AG09319 (cell line): ENCODE results near the gene F10.

ENCODE experiments used
- DNase-seq: peaks from one replicate; pipeline ENCODE4 v3.0.0-alpha.2; 2010; ENCODE audit warnings: low read depth; ENCODE audit errors: extremely low read depth
- TF ChIP-seq, protein P1 (sequence below): IDR thresholded peaks from 2 replicates; pipeline ENCODE4 v1.5.1; 2011; ENCODE audit warnings: low read depth, mild to moderate bottlenecking, inconsistent platforms, low read length, moderate library complexity

The F10 gene

DNA sequence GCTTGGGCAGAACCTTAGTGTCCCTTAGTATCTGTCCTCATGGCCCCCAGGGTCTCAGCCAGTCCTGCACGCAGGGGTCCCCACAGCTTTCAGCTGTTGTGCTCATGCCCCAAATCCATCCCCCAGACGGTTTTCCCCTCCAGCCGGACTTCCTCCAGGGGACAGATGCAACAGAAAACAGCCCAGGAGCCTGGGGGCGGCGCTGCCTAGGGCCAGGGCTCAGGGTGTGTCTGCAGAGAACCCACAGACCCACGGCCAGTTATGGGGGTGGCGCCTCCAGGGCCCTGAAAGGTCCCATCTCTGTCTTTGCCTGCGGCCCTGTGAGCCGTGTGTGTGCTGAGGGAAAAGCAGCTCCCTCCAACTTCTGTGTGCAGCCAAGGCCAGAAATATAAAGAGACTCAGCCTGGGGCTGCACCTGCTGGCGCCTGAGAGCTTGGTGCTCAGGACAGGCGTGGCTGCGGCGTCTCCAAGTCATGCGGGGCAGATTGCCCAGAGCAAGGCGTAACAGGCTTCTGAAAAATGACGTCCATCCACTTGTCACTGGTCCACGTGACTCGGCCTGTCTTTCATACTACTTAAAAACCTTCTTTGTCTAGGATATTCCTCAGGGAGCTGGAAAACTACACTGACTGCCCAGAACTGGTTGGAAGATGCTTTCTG, 39.1 kb upstream of the F10 start:
- TF ChIP-seq, protein P1, sequence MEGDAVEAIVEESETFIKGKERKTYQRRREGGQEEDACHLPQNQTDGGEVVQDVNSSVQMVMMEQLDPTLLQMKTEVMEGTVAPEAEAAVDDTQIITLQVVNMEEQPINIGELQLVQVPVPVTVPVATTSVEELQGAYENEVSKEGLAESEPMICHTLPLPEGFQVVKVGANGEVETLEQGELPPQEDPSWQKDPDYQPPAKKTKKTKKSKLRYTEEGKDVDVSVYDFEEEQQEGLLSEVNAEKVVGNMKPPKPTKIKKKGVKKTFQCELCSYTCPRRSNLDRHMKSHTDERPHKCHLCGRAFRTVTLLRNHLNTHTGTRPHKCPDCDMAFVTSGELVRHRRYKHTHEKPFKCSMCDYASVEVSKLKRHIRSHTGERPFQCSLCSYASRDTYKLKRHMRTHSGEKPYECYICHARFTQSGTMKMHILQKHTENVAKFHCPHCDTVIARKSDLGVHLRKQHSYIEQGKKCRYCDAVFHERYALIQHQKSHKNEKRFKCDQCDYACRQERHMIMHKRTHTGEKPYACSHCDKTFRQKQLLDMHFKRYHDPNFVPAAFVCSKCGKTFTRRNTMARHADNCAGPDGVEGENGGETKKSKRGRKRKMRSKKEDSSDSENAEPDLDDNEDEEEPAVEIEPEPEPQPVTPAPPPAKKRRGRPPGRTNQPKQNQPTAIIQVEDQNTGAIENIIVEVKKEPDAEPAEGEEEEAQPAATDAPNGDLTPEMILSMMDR = no peak
- DNase-seq = no peak

DNA sequence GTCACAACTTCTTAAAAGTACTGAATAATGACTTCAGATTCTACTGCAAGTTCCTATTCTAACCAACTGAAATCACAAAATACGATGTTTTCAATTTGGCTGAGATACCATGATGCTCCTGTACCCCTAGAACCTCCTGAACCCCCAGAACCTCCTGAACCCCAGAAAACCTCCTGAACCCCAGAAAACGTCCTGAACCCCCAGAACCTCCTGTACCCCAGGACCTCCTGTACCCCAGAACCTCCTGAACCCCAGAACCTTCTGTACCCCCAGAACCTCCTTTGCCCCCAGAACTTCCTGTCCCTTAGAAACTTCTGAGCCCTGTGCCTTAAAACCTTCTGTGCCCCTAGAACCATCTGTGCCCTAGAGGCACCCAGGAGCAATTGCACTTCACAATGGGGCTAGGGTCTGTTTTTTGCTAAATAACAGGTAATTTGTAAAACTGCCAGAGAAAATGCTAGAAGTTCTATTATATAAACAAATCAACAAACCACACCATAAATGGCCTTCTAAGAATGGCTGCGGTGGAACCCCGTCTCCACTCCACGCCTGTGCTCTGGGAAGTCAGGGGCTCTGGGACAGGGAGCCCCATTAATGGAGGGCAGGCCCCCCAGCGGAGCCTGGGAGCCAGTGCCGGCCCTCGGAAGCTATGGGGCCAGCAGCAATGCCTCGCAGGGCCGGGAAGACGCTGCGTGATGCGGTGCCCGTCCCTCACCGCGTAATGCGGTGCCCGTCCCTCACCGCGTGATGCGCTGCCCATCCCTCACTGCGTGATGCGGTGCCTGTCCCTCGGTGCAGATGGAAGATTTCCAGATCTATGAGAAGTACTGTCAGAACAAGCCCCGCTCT, 38.3 kb upstream of the F10 start:
- TF ChIP-seq, protein P1 = no peak
- DNase-seq = no peak

DNA sequence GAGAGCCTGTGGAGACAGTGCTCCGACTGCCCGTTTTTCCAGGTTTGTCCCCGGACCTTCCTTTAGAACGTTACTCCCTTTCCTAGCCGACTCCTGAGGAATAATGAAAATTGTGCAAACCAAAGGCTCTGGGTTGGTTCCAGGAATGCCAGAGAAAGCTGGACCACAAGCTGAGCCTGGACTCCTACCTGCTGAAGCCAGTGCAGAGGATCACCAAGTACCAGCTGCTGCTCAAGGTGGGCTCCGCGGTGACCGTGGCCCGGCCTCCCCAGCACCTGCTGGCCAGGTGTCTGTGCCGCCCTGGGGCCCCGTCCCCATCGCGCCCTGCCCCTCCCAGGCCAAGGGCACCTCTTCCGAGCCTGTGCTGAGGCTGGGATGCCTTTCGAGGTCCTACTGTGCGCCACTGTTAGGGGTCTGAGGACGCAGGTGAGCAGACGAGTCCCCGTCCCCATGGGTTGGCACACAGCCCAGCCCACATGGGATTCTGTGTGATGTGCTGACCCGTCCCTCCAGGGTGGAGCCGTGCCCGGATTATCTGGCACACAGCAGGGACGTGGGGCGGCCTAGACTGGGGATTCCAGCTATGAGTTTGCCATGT, 37.6 kb upstream of the F10 start:
- TF ChIP-seq, protein P1 = no peak
- no peak for DNase-seq

DNA sequence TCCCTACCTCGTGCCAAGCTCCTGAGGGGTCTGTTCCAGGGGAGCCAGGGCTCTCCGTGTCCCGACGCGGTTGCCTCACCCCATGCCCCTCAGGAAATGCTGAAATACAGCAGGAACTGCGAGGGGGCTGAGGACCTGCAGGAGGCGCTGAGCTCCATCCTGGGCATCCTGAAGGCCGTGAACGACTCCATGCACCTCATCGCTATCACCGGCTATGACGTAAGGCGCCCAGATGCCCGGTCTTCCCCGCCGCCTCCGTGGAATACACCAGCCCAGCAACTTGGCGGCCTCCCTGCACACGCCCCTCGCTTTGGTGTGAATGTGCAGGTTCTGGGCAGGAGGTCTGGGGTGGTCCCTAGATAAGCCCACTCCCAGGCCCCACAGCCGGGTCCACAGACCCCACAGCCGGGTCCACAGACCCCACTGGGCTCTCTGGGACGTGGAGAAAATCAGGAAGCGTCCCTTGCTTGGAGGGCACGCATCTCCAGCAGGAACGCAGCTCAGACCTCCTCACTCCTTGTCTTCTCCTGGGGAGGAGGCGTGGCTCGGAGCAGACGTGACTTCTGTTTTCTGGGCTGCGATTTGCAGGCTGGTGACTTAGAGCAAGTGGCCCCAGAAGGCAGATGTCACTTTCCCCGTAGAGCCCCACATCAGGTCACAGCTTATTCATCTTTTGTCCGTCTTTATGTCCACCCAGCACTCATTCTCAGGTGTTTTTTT, 36.4 kb upstream of the F10 start:
- no peak for DNase-seq
- TF ChIP-seq, protein P1 = no peak; the same call in 1 of the 2 replicates

DNA sequence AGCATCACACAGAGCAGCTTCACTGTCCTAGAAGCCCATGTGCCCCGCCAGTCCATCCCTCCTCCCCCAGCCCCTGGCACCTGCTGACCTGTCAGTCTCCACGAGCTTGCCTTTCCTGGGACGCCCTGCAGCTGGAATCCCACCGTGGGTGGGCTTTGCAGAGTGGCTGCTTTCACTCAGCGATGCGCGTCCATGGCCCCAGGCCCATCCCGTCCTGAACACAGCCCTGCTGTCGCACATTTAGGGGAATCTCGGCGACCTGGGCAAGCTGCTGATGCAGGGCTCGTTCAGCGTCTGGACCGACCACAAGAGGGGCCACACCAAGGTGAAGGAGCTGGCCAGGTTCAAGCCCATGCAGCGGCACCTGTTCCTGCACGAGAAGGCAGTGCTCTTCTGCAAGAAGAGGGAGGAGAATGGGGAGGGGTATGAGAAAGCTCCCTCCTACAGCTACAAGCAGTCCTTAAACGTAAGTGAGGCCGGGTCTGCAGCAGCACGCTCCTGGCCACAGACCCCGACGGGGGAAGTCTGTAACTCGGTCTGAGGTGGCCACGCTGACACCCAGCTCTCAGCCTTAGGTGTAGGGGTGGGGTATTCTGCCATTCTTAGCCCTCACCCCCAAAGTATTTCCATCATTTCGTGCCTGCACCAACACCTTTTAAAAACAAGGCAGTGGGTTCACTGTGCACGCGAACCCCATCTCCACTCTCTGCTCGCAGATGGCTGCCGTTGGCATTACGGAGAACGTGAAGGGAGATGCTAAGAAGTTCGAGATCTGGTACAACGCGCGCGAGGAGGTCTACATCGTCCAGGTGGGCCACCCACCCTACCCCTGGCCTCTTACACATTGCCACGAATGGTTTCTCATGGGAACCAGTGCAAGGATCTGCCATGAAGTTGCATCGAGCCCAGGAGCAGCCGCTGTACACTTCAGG, 35.3 kb upstream of the F10 start:
- DNase-seq = no peak
- TF ChIP-seq, protein P1 = no peak

DNA sequence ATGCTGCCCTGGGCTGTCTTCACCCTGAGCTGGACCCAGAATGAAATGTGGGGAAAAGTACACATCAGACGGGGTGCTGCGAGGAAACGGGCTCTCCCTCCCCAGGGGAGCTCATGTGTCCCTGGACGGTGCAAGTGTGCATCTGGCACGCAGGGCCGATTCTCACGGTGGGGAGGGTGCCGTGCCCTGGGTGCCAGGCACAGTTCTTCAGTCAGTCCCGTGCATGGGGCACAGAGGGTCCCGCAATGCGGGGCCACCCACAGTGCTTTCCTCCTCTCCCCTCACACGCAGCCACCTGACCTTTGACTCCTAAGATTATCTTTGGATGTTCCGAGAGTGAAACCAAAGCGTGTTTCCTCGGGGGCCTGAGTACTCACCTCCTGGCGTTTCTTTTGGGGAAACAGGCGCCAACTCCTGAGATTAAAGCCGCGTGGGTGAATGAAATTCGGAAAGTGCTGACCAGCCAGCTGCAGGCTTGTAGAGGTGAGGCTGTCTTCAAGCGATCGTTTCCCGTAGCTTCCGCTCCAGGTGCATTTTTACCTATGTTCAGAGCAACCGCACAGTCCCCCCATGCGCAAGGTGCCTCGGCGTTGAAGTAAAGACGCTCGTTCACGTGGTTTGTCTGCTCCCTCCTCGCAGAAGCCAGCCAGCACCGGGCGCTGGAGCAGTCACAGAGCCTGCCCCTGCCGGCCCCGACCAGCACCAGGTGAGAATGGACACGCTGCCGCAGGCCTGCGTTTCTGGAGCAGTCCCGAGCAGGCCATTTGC, 34.5 kb upstream of the F10 start:
- TF ChIP-seq, protein P1 = no peak
- DNase-seq = no peak
